ENCODE results near the gene ZNHIT3. TPM values are rescaled to one million over a fixed set of nuclear protein-coding genes. Genes with fewer than 3 reads are reported as not detected.

Gene ZNHIT3
- total and polyA plus RNA-seq, 10 of the 15 experiments (the other 5 are each of a cell fraction or from before 2014, with no cell fraction given): 34.1 to 128 (median 55.6) TPM

DNA sequence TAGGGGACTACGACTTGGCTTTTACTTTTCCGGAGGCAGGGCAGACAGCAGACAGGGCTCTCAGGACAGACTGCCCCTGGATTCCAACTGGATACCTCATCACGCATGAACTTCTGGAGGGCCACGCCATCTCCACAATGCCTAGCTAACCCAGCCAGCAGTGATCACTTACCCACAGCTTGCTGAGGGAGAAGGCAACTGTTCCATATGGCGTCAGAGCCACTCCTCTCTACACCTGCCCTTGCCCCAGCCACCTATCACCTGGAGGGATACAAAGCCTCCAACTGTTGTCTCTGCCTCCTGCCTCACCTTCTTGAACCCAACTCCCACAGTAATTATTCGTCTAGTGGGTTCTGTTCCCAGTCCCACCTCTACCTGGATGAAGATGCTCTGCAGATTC is 39.4 kb downstream of the ZNHIT3 start:
- no peak overlapping the region for H3K4me3 ChIP-seq
- H3K4me1 ChIP-seq (ENCODE audit: control insufficient read depth, insufficient read depth, low read length): no peaks in the 10 kb centered on the region
- ChIA-PET POLR2A (no interaction called here), SMC1A (ENCODE audit: uncharacterized antibody, unreplicated experiment) (interaction anchor here (1.1 kb wide), 1 partner anchor 34 kb away, joined by 3 read pairs; no protein-coding TSS in a partner anchor), RAD21 (ENCODE audit: unreplicated experiment) (no interaction called here), CTCF (interaction anchor here (1.0 kb wide), 1 partner anchor 8 kb away, joined by 4 read pairs; the partner anchor contains the start of genes MYO19 and PIGW)
- intact Hi-C loops (cut with micrococcal nuclease; ENCODE audit: unreplicated experiment): no loop called here
- H2AFZ ChIP-seq (ENCODE audit: control insufficient read depth, low read depth, low read length): no peak overlapping the region
- no peaks in the 10 kb centered on the region for H3K9me3 ChIP-seq (replicated peaks; ENCODE audit: control insufficient read depth, insufficient read depth, low read length)
- no peaks in the 10 kb centered on the region for H3K79me2 ChIP-seq (ENCODE audit: control insufficient read depth, insufficient read depth, low read length)
- DNase-seq (ENCODE audit: low read depth, low spot score): no peak
- H3K36me3 ChIP-seq (ENCODE audit: control insufficient read depth in 2 of 2, insufficient read depth in 2 of 2, low read length in 1 of 2): peaks cover 11 to 16% of the 10 kb centered on the region in 2 experiments; a peak in 3 of 4 replicates
- in situ Hi-C loops (cut with MboI): no loop called here
- 98% methylated on average over 6 of the region's 6 CpGs for WGBS (ENCODE audit: insufficient coverage, insufficient replicate concordance, low lambda C conversion rate, missing lambda C conversion rate)
- no TSS peak for BruUV-seq (replicated peaks)
- H3K9ac ChIP-seq (ENCODE audit: control insufficient read depth, insufficient read depth, low read length): no peak overlapping the region
- no peak overlapping the region for H3K27ac ChIP-seq (ENCODE audit: control insufficient read depth, insufficient read depth)
- TF ChIP-seq ZBTB33 (IDR thresholded peaks at IDR 0.05) (no peak), ETV6 (conservative IDR thresholded peaks at IDR 0.05 in 1 of 2, IDR thresholded peaks at IDR 0.05 in 1 of 2; ENCODE audit: borderline replicate concordance in 1 of 2, low read depth in 1 of 2) (no peak), PKNOX1 (IDR thresholded peaks at IDR 0.05) (no peak), MAX (IDR thresholded peaks at IDR 0.05; ENCODE audit: low read depth, low read length) (no peak), HDAC2 (IDR thresholded peaks at IDR 0.05) (no peak)
- TF ChIP-seq, protein P1, sequence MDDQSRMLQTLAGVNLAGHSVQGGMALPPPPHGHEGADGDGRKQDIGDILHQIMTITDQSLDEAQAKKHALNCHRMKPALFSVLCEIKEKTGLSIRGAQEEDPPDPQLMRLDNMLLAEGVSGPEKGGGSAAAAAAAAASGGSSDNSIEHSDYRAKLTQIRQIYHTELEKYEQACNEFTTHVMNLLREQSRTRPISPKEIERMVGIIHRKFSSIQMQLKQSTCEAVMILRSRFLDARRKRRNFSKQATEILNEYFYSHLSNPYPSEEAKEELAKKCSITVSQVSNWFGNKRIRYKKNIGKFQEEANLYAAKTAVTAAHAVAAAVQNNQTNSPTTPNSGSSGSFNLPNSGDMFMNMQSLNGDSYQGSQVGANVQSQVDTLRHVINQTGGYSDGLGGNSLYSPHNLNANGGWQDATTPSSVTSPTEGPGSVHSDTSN (IDR thresholded peaks at IDR 0.05; ENCODE audit: insufficient replicate concordance, low read depth, low read length): no peak
- TF ChIP-seq, protein P2, sequence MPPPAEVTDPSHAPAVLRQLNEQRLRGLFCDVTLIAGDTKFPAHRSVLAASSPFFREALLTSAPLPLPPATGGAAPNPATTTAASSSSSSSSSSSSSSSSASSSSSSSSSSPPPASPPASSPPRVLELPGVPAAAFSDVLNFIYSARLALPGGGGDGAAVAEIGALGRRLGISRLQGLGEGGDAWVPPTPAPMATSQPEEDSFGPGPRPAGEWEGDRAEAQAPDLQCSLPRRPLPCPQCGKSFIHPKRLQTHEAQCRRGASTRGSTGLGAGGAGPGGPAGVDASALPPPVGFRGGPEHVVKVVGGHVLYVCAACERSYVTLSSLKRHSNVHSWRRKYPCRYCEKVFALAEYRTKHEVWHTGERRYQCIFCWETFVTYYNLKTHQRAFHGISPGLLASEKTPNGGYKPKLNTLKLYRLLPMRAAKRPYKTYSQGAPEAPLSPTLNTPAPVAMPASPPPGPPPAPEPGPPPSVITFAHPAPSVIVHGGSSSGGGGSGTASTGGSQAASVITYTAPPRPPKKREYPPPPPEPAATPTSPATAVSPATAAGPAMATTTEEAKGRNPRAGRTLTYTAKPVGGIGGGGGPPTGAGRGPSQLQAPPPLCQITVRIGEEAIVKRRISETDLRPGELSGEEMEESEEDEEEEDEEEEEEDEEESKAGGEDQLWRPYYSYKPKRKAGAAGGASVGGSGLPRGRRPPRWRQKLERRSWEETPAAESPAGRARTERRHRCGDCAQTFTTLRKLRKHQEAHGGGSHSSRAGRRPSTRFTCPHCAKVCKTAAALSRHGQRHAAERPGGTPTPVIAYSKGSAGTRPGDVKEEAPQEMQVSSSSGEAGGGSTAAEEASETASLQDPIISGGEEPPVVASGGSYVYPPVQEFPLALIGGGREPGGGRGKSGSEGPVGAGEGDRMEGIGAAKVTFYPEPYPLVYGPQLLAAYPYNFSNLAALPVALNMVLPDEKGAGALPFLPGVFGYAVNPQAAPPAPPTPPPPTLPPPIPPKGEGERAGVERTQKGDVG (CRISPR knock-in tag; IDR thresholded peaks at IDR 0.05): no peak
- no peak for ATAC-seq
- H3K27me3 ChIP-seq (replicated peaks in 1 of 2; ENCODE audit: control insufficient read depth in 2 of 2, insufficient read depth in 2 of 2, low read length in 1 of 2): no peaks in the 10 kb centered on the region
- H3K4me2 ChIP-seq (ENCODE audit: control insufficient read depth, insufficient read depth): no peak overlapping the region
- no peak for FAIRE-seq
- no peaks in the 10 kb centered on the region for H4K20me1 ChIP-seq (ENCODE audit: control insufficient read depth, insufficient read depth)
